Neural cell (in vitro differentiated cells): ENCODE data around the gene PTPRZ1. TPM values are rescaled to one million over a fixed set of nuclear protein-coding genes. Genes with fewer than 3 reads are reported as not detected.

ENCODE experiments used
- polyA plus RNA-seq: library from polyadenylated mRNA; depleted of rRNA; stranded (reverse); fragments of >200 nt; gene quantifications from 2 replicates; pipeline ENCODE4 v1.2.3, GENCODE V29; 2014
- small RNA-seq, 3 experiments: library from RNA; depleted of rRNA; stranded (forward); fragments of <200 nt; gene quantifications; one replicate each; pipeline ENCODE3, GENCODE V24; 2012

PTPRZ1 gene
- polyA plus RNA-seq, 1 donor from 2014 or later = 11.8 TPM

Small RNAs within 50 kb of the gene (small RNA-seq; reads per million reads assigned to genes)
- 0 to 0.08 (median 0) reads per million in 3 experiments for gene RNU7-154P
